Activated CD8-positive, alpha-beta memory T cell treated with anti-CD3 and anti-CD28 coated beads, Interleukin-2, amount 10 ng/mL, durations not matched to agents 7 days and 5 days (primary cell): ENCODE data around the gene PPP1R3D. TPM values are rescaled to one million over a fixed set of nuclear protein-coding genes. Genes with fewer than 3 reads are reported as not detected.
"Not testable (repeated sequence)": the region's sequence is repeated elsewhere in the genome, so short reads cannot be mapped to it uniquely, and the experiment has no call there.

Source experiments
- ATAC-seq: fragments of 150-1000 bp; cut with Tn5 transposase; one replicate; pipeline ENCODE4 v1.10.0; 2021; ENCODE audit warnings: moderate library complexity
- CTCF ChIA-PET: fragments of 350-600 bp; sonication (Branson Sonifier 250); formaldehyde crosslinking; loops from one replicate; lab custom pipeline; 2021; ENCODE audit warnings: antibody characterized with exemption; lab: Charles Lee
- DNase-seq: peaks from one replicate; pipeline ENCODE4 v3.0.0-alpha.2; 2020
- H3K27ac Mint-ChIP-seq: one replicate; pipeline ENCODE4 v1.8.0; 2021; ENCODE audit warnings: mild to moderate bottlenecking, mixed read lengths
- H3K27me3 Mint-ChIP-seq: one replicate; pipeline ENCODE4 v1.8.0; 2021; ENCODE audit warnings: mixed read lengths
- H3K36me3 Mint-ChIP-seq: one replicate; pipeline ENCODE4 v1.8.0; 2021; ENCODE audit warnings: mild to moderate bottlenecking, mixed read lengths
- H3K4me1 Mint-ChIP-seq: one replicate; pipeline ENCODE4 v1.8.0; 2021; ENCODE audit warnings: mixed read lengths
- H3K4me3 Mint-ChIP-seq: one replicate; pipeline ENCODE4 v1.8.0; 2021; ENCODE audit warnings: mild to moderate bottlenecking, moderate library complexity, mixed read lengths
- H3K9me3 Mint-ChIP-seq: one replicate; pipeline ENCODE4 v1.8.0; 2022; ENCODE audit warnings: low read depth, mixed read lengths
- total RNA-seq, 2 experiments: library from RNA; stranded (reverse); gene quantifications; one replicate each; pipeline ENCODE4 v1.2.3, GENCODE V29; 2021

The PPP1R3D gene
- total RNA-seq, 2 experiments from 2014 or later: 8.5 to 8.7 TPM

DNA sequence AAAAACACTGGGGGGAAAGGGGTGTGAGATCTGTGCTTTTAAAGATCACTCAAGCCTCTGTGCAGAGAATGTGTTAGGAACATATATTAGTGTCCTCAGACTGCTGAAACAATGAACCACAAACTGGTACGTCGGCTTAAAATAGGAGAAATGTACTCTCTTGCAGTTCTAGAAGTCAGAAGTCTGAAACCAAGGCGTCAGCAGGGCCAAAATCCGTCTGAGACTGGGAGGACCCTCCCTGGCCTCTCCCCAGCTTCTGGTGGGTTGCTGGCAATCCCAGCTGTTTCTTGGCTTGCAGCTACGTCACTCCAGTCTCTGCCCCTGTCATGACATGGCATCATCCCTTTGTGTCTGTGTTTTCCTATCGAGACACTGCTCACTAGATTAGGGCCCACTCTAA lies 22.1 kb upstream of the PPP1R3D start:
- ATAC-seq (no peak), DNase-seq (no peak)
- Mint-ChIP-seq H3K36me3 (no peaks in the 10 kb centered on the region), H3K4me1 (no peaks in the 10 kb centered on the region), H3K27me3 (no peaks in the 10 kb centered on the region), H3K4me3 (no peak overlapping the region), H3K27ac (no peak overlapping the region), H3K9me3 (no peaks in the 10 kb centered on the region)
- CTCF ChIA-PET: no interaction called here

DNA sequence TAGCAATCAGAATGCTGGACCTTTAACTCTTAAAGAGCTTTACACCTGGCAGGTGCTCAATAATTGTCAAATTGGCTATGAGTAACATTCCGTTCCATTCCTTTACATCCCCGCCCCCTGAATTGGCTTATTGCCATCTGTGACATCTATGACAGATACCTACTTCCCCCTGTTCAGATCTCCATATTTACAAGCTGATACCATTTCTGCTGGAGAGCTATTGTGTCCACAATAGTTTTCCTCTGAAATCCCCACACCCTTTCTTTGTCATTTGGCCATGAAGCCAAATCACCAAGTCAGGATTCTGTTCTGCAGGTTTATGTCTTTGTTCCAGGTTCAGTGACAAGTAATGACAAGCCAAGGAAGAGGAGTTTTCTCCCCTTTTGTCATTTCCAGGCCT lies 21.3 kb upstream of the PPP1R3D start:
- no peak for ATAC-seq
- Mint-ChIP-seq H3K36me3 (no peaks in the 10 kb centered on the region), H3K9me3 (no peaks in the 10 kb centered on the region), H3K4me3 (no peak overlapping the region), H3K27ac (no peak overlapping the region), H3K27me3 (no peaks in the 10 kb centered on the region), H3K4me1 (no peaks in the 10 kb centered on the region)
- no peak for DNase-seq
- CTCF ChIA-PET: interaction anchor here (0.7 kb wide), 1 partner anchor 24 kb away, joined by 3 read pairs; no protein-coding TSS in a partner anchor

DNA sequence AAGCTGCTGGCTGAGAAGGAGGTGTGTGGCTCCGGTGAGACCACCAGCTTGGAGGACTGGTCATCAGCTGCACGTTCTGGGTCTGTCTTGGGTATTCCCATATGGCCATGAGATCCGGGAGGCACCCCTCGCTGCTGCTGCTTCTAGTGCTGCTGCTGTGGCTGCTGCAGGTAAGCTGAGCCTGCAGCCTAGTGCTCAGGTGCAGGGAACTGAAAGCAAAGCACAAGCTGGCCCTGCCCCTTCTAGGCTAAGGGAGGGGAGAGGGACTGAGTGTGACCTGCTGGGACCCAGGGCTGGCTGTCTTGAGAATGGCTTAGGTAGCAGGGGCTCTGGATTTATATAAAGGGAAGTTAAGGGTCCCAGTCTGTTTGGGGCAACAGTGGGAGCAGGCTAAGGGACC lies 18.5 kb upstream of the PPP1R3D start:
- ATAC-seq: no peak
- CTCF ChIA-PET: interaction anchor here (0.7 to 1.5 kb wide), 2 partner anchors 746 to 1270 kb away, joined by 3 to 4 read pairs; no protein-coding TSS in a partner anchor
- H3K36me3 Mint-ChIP-seq: no peaks in the 10 kb centered on the region
- no peak overlapping the region for H3K4me3 Mint-ChIP-seq
- H3K9me3 Mint-ChIP-seq: no peaks in the 10 kb centered on the region
- H3K27ac Mint-ChIP-seq: no peak overlapping the region
- H3K27me3 Mint-ChIP-seq: no peaks in the 10 kb centered on the region
- H3K4me1 Mint-ChIP-seq: no peaks in the 10 kb centered on the region
- no peak for DNase-seq

DNA sequence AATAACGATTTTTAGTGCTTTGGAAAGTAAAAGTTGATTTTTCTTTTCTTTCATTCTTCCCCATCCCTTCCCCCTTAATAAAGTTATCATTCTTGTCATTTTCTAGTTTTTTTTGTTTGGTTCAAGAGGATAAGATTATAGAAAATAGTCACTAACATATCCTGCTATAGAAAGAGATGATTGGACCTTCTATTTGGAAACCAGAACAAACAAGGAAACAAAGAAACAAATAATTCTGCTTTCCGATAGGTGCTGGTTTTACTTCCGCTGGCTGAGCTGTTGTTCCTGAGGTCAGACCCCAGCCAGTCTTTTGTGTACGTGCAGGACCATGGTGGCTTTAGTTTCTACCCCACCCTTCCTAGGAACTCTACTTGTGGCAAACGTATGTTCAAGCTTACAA lies 18.0 kb upstream of the PPP1R3D start, which contains the start of gene CDH26:
Gene CDH26 (plus strand): TSS at position 301 of the 400 bp plus-strand sequence. CDS start 304 bp downstream, outside the sequence.
- Mint-ChIP-seq H3K27ac (no peak within 1 kb of the TSS), H3K36me3 (no peaks in the 10 kb centered on the region), H3K4me3 (no peak within 1 kb of the TSS), H3K27me3 (no peaks in the 10 kb centered on the region), H3K4me1 (no peaks in the 10 kb centered on the region), H3K9me3 (no peaks in the 10 kb centered on the region)
- CTCF ChIA-PET: interaction anchor here (1.5 kb wide), 1 partner anchor 1271 kb away, joined by 4 read pairs; no protein-coding TSS in a partner anchor
- DNase-seq (no peak), ATAC-seq (no peak)

DNA sequence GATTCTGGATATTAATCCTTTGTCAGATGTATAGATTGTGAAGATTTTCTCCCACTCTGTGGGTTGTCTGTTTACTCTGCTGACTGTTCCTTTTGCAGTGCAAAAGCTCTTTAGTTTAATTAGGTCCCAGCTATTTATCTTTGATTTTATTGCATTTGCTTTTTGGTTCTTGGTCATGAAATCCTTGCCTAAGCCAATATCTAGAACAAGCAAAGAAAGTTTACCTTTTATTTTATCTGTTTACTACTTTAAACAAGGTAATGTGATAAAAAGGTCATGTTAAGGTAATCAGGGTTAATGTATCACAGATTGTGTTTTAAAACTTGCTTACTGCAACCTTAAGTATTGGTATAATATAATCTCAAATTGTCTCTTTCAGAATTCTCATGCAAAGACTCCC lies 17.5 kb upstream of the PPP1R3D start:
- CTCF ChIA-PET: interaction anchor here (1.5 kb wide), 1 partner anchor 1271 kb away, joined by 4 read pairs; no protein-coding TSS in a partner anchor
- not testable (repeated sequence) for H3K36me3 Mint-ChIP-seq, H3K4me3 Mint-ChIP-seq, H3K9me3 Mint-ChIP-seq, DNase-seq, H3K27me3 Mint-ChIP-seq, ATAC-seq, H3K4me1 Mint-ChIP-seq, H3K27ac Mint-ChIP-seq

DNA sequence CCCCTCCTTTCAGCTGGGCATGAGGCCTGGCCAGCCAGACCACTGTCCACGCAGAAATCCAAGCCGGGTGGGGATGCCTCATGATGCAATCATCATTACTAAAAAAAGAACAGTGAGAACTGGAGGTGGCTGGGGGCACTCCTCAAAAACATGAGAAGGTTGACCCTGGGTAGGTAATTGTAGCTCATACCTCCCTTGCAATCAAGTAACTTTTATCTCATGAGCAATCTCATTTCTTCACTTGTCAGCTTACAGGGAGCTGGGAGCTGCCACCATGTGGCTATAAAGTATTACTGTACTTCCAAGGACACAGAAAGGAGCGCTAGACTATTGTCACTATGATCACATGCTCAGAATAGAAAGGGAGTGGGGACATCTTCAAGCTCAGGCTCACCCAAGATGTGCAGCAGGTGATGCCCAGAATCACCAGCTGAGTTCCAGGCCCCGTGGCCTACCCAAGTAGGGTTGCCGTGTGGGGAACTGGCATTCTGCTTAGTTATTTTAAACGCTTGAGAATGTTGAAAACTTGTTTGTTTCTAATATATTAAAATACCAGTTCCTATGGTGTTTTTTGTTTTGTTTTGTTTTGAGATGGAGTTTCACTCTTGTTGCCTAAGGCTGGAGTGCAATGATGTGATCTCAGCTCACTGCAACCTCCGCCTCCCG lies 15.2 kb upstream of the PPP1R3D start:
- peak; percentile 30 for ATAC-seq
- CTCF ChIA-PET: interaction anchor here (1.0 to 1.9 kb wide), 3 partner anchors 8 to 102 kb away, joined by 3 to 8 read pairs (median 3); no protein-coding TSS in a partner anchor
- DNase-seq: no peak
- Mint-ChIP-seq H3K36me3 (no peaks in the 10 kb centered on the region), H3K27me3 (no peaks in the 10 kb centered on the region), H3K27ac (no peak overlapping the region), H3K4me3 (no peak overlapping the region), H3K9me3 (no peaks in the 10 kb centered on the region), H3K4me1 (no peaks in the 10 kb centered on the region)

DNA sequence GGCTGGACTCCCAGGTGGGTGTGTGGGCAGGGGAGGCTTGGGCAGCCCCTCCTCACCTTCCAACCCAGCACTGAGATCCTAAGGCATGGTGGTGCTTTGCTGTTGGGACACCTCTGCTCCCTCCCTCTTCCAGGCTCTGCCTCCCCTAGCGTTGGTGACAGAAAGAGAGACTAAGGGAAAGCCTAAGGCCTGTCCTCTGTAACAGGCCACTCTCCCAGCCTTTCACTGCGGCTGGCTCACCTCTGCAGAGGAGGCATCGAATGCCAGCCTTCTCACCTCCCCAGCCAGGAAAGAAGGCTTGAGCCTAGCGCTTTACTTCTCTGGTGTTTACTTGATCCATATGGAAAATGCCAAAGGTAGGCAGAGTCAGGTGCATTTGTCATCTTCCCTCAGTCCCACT lies 14.6 kb upstream of the PPP1R3D start:
- Mint-ChIP-seq H3K36me3 (no peaks in the 10 kb centered on the region), H3K27me3 (no peaks in the 10 kb centered on the region), H3K4me3 (no peak overlapping the region), H3K9me3 (no peaks in the 10 kb centered on the region), H3K4me1 (no peaks in the 10 kb centered on the region), H3K27ac (no peak overlapping the region)
- CTCF ChIA-PET: interaction anchor here (1.0 to 1.9 kb wide), 3 partner anchors 8 to 103 kb away, joined by 3 to 8 read pairs (median 3); no protein-coding TSS in a partner anchor
- DNase-seq (no peak), ATAC-seq (no peak)

DNA sequence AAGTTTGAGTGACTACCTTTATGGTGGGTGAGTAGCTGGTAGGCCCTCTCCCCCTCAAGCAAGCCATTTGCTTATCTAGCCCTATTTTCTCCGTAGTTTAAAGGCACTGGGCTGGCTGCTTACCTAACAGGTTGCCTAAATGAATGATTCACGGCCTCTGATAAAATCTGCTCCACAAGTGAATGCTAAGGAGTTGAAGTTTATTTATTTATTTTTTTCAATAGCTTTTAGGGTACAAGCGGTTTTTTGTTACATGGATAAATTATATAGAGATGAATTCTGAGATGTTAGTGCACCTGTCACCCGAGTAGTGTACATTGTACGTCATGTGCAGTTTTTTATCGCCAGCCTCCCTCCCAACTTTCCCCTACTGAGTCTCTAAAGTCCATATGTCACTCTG lies 9.8 kb upstream of the PPP1R3D start:
- Mint-ChIP-seq H3K9me3 (no peaks in the 10 kb centered on the region), H3K27ac (no peak overlapping the region), H3K4me1 (peaks cover 21% of the 10 kb centered on the region), H3K27me3 (no peaks in the 10 kb centered on the region), H3K4me3 (no peak overlapping the region), H3K36me3 (peaks cover 2% of the 10 kb centered on the region)
- no peak for ATAC-seq
- CTCF ChIA-PET: interaction anchor here (0.9 to 3.3 kb wide), 4 partner anchors 9 to 313 kb away, joined by 3 to 20 read pairs (median 10); partner anchors contain the start of genes FAM217B, PPP1R3D and SYCP2
- no peak for DNase-seq

DNA sequence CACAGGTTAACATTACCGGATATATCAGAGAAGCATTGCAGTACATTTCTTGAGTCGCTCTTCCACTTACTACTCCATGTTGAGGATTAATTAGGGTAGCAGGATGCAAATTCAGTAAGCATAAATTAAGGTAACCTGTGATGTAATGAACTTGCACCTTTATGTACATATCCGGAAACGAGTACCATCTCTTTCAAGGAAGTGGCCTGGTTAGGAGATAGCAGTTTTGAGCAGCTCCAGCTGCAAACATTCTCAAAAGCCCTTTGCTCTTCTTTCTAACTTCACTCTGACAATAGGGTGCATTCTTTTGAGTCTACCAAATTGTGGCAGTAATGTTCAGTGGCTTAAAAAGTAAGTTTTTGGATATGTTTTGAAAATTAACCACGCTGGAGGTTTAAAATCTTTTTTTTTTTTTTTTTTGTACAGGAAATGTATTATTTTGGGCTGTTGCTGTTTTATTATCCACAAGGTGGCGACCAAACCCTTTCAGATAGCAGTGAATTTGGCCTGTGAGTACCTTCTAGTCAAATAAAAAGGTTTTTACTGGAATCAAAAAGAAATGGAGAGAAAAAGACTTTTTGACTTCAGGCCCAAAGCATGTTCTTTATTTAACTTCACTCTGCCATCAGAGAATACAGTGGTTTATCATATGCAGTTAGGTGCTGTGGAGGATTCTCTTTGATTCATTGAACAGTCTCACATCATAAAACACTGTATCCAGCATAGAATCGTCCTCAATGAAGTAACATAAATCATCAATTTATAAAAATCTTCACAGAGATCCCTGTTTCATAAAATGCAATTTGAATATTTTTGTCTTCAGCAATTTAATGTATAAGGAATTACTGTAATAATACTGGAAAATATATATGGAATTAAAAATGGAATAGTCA lies 9.0 kb upstream of the PPP1R3D start:
- peaks cover 8% of the 10 kb centered on the region for H3K36me3 Mint-ChIP-seq
- H3K27me3 Mint-ChIP-seq: no peaks in the 10 kb centered on the region
- CTCF ChIA-PET: interaction anchor here (0.7 to 3.3 kb wide), 13 partner anchors 8 to 314 kb away, joined by 3 to 20 read pairs (median 4); partner anchors contain the start of genes FAM217B, PPP1R3D and SYCP2
- DNase-seq (peak; percentile 59), ATAC-seq (peak; percentile 85)
- H3K27ac Mint-ChIP-seq: peak overlapping the region; percentile 92
- peaks cover 21% of the 10 kb centered on the region for H3K4me1 Mint-ChIP-seq
- H3K9me3 Mint-ChIP-seq: no peaks in the 10 kb centered on the region
- H3K4me3 Mint-ChIP-seq: peak overlapping the region; percentile 54

DNA sequence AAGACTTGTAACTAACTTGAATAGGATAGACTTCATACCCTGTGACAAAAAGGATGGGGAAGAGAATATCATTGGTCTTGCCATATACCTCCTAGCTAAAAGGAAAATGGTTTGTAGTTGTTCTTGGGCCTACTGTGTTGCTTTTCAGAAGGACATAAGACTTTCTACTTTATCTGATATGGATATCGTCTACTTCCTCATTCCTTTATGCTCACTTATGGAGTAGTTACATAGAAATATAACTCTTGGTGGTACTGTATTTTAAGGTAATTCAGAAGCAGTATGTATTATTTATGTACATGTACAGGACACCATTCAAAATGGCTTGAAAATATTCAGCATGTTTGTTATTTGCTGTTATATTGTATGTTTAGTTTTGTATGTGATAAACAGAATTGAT lies 8.1 kb upstream of the PPP1R3D start:
- Mint-ChIP-seq H3K36me3 (peaks cover 8% of the 10 kb centered on the region), H3K27me3 (no peaks in the 10 kb centered on the region), H3K27ac (peak overlapping the region; percentile 92), H3K4me3 (no peak overlapping the region), H3K4me1 (peaks cover 21% of the 10 kb centered on the region), H3K9me3 (no peaks in the 10 kb centered on the region)
- ATAC-seq (no peak), DNase-seq (no peak)
- CTCF ChIA-PET: interaction anchor here (0.8 to 3.3 kb wide), 9 partner anchors 7 to 315 kb away, joined by 3 to 20 read pairs (median 4); partner anchors contain the start of genes FAM217B and PPP1R3D

DNA sequence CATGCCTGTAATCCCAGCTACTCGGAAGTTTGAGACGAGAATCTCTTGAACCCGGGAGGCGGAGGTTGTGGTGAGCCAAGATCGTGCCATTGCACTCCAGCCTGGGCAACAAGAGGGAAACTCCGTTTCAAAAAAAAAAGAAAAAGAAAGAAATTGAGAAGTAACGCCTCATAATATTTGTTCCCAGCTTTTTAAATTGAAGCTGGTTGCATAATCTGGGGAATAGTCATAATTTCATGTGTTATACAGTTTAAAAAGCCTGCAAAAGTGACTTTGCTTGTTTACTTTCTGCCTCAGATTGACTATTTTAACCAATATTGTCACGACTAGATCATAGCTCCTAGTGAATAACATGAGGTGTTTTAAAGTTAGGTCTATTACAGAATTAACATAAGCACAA lies 7.3 kb upstream of the PPP1R3D start:
- Mint-ChIP-seq H3K4me3 (no peak overlapping the region), H3K27ac (no peak overlapping the region), H3K27me3 (no peaks in the 10 kb centered on the region), H3K36me3 (peaks cover 10% of the 10 kb centered on the region), H3K9me3 (no peaks in the 10 kb centered on the region), H3K4me1 (peaks cover 22% of the 10 kb centered on the region)
- ATAC-seq (no peak), DNase-seq (no peak)
- CTCF ChIA-PET: interaction anchor here (0.7 to 1.5 kb wide), 4 partner anchors 8 to 102 kb away, joined by 3 to 4 read pairs (median 3); no protein-coding TSS in a partner anchor

DNA sequence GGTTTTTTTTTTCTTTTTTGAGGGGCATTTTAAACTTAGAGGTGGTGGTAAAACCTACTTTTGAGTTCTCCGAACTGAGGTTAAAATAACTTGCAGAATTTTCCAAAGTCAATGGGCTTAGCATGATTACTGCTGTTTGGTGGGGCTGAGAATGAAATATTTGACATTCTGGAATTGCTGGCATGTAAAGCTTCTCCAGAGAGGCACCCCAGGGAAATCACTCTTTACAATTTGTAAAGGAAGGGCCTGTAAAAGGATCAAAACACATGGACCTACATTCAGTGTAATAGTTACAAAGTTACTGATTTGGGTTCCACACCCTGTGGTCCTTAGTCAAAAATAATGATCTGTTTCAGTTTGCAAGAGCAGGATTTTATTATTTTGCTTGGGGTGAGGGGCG lies 5.6 kb upstream of the PPP1R3D start:
- no peak for ATAC-seq
- H3K9me3 Mint-ChIP-seq: no peaks in the 10 kb centered on the region
- H3K4me1 Mint-ChIP-seq: peaks cover 36% of the 10 kb centered on the region
- H3K4me3 Mint-ChIP-seq: no peak overlapping the region
- DNase-seq: no peak
- no peak overlapping the region for H3K27ac Mint-ChIP-seq
- CTCF ChIA-PET: interaction anchor here (1.5 to 3.5 kb wide), 2 partner anchors 12 to 111 kb away, joined by 3 to 14 read pairs; partner anchors contain the start of gene SYCP2
- no peaks in the 10 kb centered on the region for H3K27me3 Mint-ChIP-seq
- peaks cover 12% of the 10 kb centered on the region for H3K36me3 Mint-ChIP-seq

DNA sequence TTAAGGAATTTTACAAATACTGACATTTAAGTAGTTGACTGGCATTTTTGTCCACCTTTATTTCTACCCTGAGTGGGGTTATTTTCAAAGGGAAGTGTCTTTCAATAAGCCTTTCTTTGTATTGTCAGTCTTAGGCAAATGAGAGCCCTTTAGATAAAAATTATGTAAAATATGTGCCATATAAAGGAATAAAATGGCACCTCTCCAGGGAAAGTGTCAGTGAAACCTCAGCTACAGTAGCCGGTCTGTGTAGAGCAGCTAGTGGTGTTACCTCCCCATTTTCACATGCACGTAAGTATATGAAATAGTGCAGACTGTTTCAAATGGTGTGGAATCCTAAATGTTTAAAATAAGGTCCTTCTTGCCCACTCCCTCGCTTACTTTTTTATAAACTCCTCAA lies 5.1 kb upstream of the PPP1R3D start:
- ATAC-seq (no peak), DNase-seq (no peak)
- CTCF ChIA-PET: interaction anchor here (1.5 to 3.5 kb wide), 2 partner anchors 11 to 111 kb away, joined by 3 to 14 read pairs; partner anchors contain the start of gene SYCP2
- no peaks in the 10 kb centered on the region for H3K27me3 Mint-ChIP-seq
- peaks cover 12% of the 10 kb centered on the region for H3K36me3 Mint-ChIP-seq
- H3K9me3 Mint-ChIP-seq: no peaks in the 10 kb centered on the region
- no peak overlapping the region for H3K4me3 Mint-ChIP-seq
- H3K27ac Mint-ChIP-seq: no peak overlapping the region
- peaks cover 36% of the 10 kb centered on the region for H3K4me1 Mint-ChIP-seq
